Measurements from ENCODE around the gene ERCC3.

- TF ChIP-seq POLR2AphosphoS5 (IDR thresholded peaks at IDR 0.05) (no peak), CTCF (IDR thresholded peaks at IDR 0.05) (no peak)
Measured at GRCh38 chr2:127313406-127313805, 19.5 kb upstream of the ERCC3 start.

Measured in gastroesophageal sphincter (tissue), 3 donors.